Neural cell (in vitro differentiated cells): ENCODE measurements around the gene SLC16A2.

Experiments used
- CTCF ChIP-seq: fragments of 450-650 bp; IDR thresholded peaks from 2 replicates; pipeline ENCODE4 v1.5.1; 2014; ENCODE audit warnings: antibody characterized with exemption, mild to moderate bottlenecking, moderate library complexity; ENCODE audit not compliant: poor library complexity, severe bottlenecking
- EZH2 ChIP-seq: fragments of 200-600, 300-800 bp; shearing (Covaris generic), sonication (generic); IDR thresholded peaks from 2 replicates; pipeline ENCODE4 v1.6.1; 2014; ENCODE audit warnings: antibody characterized with exemption, low read length, borderline replicate concordance, mild to moderate bottlenecking; ENCODE audit not compliant: insufficient read depth, poor library complexity, severe bottlenecking
- POLR2AphosphoS5 ChIP-seq: IDR thresholded peaks from 2 replicates; pipeline ENCODE4 v1.6.1; 2012

GRCh38 chrX:74419864-74420195, 1.5 kb upstream of the SLC16A2 start:
- TF ChIP-seq POLR2AphosphoS5 (peak; percentile 71), CTCF (no peak), EZH2 (no peak)
